Adrenal gland (tissue), 12 donors: ENCODE results near the gene RALB. TPM values are rescaled to one million over a fixed set of nuclear protein-coding genes. Genes with fewer than 3 reads are reported as not detected.

ENCODE experiments used
- DNase-seq, 7 donors: peaks; one replicate each; pipeline ENCODE4 v3.0.0-alpha.2; 2019 to 2020
- H3K27ac ChIP-seq, 5 donors: fragments of 200-600 bp; sonication (generic) in 4 of 5; 1 replicate in 3 of 5; 2 replicates in 2 of 5; pipeline versions ENCODE4 v1.5.1 to v1.8.0; 2016 to 2020; ENCODE audit warnings: mild to moderate bottlenecking in 1 of 5
- H3K27me3 ChIP-seq: fragments of 200-600 bp; 2 replicates; pipeline ENCODE4 v1.8.0; 2021
- H3K36me3 ChIP-seq, 2 donors: fragments of 200-600 bp; replicated peaks in 1 of 2; 1 replicate in 1 of 2; 2 replicates in 1 of 2; pipeline versions ENCODE4 v1.5.1 to v1.8.0; 2018 to 2022
- H3K4me1 ChIP-seq, 2 donors: fragments of 200-600 bp; replicated peaks in 1 of 2; 1 replicate in 1 of 2; 2 replicates in 1 of 2; pipeline versions ENCODE4 v1.5.1 to v1.8.0; 2018 to 2021
- H3K4me3 ChIP-seq, 4 donors: fragments of 200-600 bp; sonication (generic) in 3 of 4; one replicate each; pipeline ENCODE4 v1.5.1; 2016 to 2018
- H3K9me3 ChIP-seq, 3 donors: fragments of 200-600 bp; sonication (generic) in 1 of 3; replicated peaks in 1 of 3; 1 replicate in 2 of 3; 2 replicates in 1 of 3; pipeline versions ENCODE4 v1.5.1 to v1.8.0; 2016 to 2021
- CTCF ChIP-seq, 6 experiments: fragments of 450-650 bp in 4 of 6; fragments of 200-600 bp in 2 of 6; sonication (generic) in 1 of 6; IDR thresholded peaks; 1 replicate in 5 of 6; 2 replicates in 1 of 6; pipeline versions ENCODE4 v1.5.1 to v1.8.0; 2016 to 2021; ENCODE audit warnings: antibody characterized with exemption in 6 of 6, mild to moderate bottlenecking in 2 of 6, moderate library complexity in 1 of 6
- POLR2A ChIP-seq, 2 donors: fragments of 450-650 bp; IDR thresholded peaks; one replicate each; pipeline ENCODE4 v1.6.1; 2017; ENCODE audit warnings: antibody characterized with exemption in 2 of 2, mild to moderate bottlenecking in 2 of 2, moderate library complexity in 1 of 2
- WGBS, 4 donors: extraction: QIAGEN DNeasy Blood & Tissue Kit in 2 of 4; methylation state at CpG; one replicate each; pipeline versions ENCODE4 v1.1.5 to v1.1.7; 2013 to 2017; 5-methylcytosine and 5-hydroxymethylcytosine counted together
- intact Hi-C, 2 donors: fragments of 100-400 bp; cut with DNase I; formaldehyde crosslinking; loops; one replicate each; pipeline versions ENCODE4 v1.14.1 to v1.15.0; 2022 to 2023
- polyA plus RNA-seq, 3 donors: library from polyadenylated mRNA; stranded (reverse); fragments of 200-250 nt in 2 of 3; fragments of 350-450 nt in 1 of 3; fragmentation: Illumina TruSeq in 1 of 3; extraction: RNeasy Lipid Tissue Mini Kit (QIAGEN cat#74804) in 1 of 3; gene quantifications; one replicate each; pipeline ENCODE4 v1.2.3, GENCODE V29; 2013 to 2014
- total RNA-seq, 9 donors: library from RNA; depleted of rRNA in 4 of 9; stranded (reverse); fragments of >200 nt in 4 of 9; fragments of 120-200 nt in 1 of 9; fragmentation: NEBNext Ultra II Directional in 1 of 9; extraction: Animal tissue kit (Norgen Biotek cat#: 25700) in 1 of 9; gene quantifications; one replicate each; pipeline versions ENCODE4 v1.1.0 to v1.2.4, GENCODE V29; 2013 to 2023
- donor health status: healthy with polysubstance abuse.
- donor health status: Bipolar disorder and iron deficiency.
- donor health status: DM: yes; HTN: yes; CAD: no.
- donor health status: DM: no; HTN: no; CAD: no.
- donor health status: DM: no; HTN: no; CAD: no.
- donor health status: DM: yes; HTN: yes; CAD: no.

RALB gene
- total and polyA plus RNA-seq, 12 donors = 20.7 to 94.3 (median 51.6) TPM

GRCh38 chr2:120240901-120241429 lies 11.7 kb upstream of the RALB start:
- H3K36me3 ChIP-seq = no peaks in the 10 kb centered on the region
- 82 to 93% (median 91%) methylated on average over 4 to 10 of the region's 10 CpGs for WGBS, 4 donors
- no peak overlapping the region for H3K27ac ChIP-seq
- no peak for TF ChIP-seq CTCF (IDR thresholded peaks at IDR 0.05)
- no peak for TF ChIP-seq POLR2A (IDR thresholded peaks at IDR 0.05)
- H3K4me3 ChIP-seq = no peak overlapping the region
- intact Hi-C loops = loop anchor here in 1 of 2 donors (5.0 kb wide), 1 partner anchor 76 kb away; no protein-coding TSS in a partner anchor
- peaks cover 20 to 33% of the 10 kb centered on the region in 2 donors for H3K4me1 ChIP-seq
- no peaks in the 10 kb centered on the region for H3K9me3 ChIP-seq
- no peak for DNase-seq
- no peaks in the 10 kb centered on the region for H3K27me3 ChIP-seq

GRCh38 chr2:120241684-120242083 lies 11.0 kb upstream of the RALB start:
- peaks cover 22 to 38% of the 10 kb centered on the region in 2 donors for H3K4me1 ChIP-seq
- H3K27me3 ChIP-seq = no peaks in the 10 kb centered on the region
- no peaks in the 10 kb centered on the region for H3K36me3 ChIP-seq
- H3K4me3 ChIP-seq = no peak overlapping the region
- no peak overlapping the region for H3K27ac ChIP-seq
- no peaks in the 10 kb centered on the region for H3K9me3 ChIP-seq
- no peak for DNase-seq
- TF ChIP-seq CTCF (IDR thresholded peaks at IDR 0.05) (no peak), POLR2A (IDR thresholded peaks at IDR 0.05) (no peak)
- intact Hi-C loops = loop anchor here in 1 of 2 donors (5.0 kb wide), 1 partner anchor 76 kb away; no protein-coding TSS in a partner anchor
- 69 to 89% (median 86%) methylated on average over 6 of the region's 6 CpGs for WGBS, 4 donors

- H3K36me3 ChIP-seq = no peaks in the 10 kb centered on the region
- no peaks in the 10 kb centered on the region for H3K27me3 ChIP-seq
- TF ChIP-seq CTCF (IDR thresholded peaks at IDR 0.05) = no peak
- no peak for TF ChIP-seq POLR2A (IDR thresholded peaks at IDR 0.05)
- 61 to 90% (median 71%) methylated on average over 3 of the region's 3 CpGs for WGBS, 4 donors
- H3K4me1 ChIP-seq = peaks cover 22 to 38% of the 10 kb centered on the region in 2 donors
- H3K9me3 ChIP-seq = no peaks in the 10 kb centered on the region
- H3K4me3 ChIP-seq = no peak overlapping the region
- intact Hi-C loops = loop anchor here in 1 of 2 donors (5.0 kb wide), 1 partner anchor 74 kb away; no protein-coding TSS in a partner anchor
- no peak overlapping the region for H3K27ac ChIP-seq
- DNase-seq = no peak
These were observed 9.4 kb upstream of the RALB start for GRCh38 chr2:120243211-120243610.

GRCh38 chr2:120243875-120244553 lies 8.6 kb upstream of the RALB start:
- no peak for DNase-seq
- TF ChIP-seq CTCF (IDR thresholded peaks at IDR 0.05) (no peak), POLR2A (IDR thresholded peaks at IDR 0.05) (no peak)
- peaks cover 20 to 32% of the 10 kb centered on the region in 2 donors for H3K4me1 ChIP-seq
- no peaks in the 10 kb centered on the region for H3K9me3 ChIP-seq
- H3K4me3 ChIP-seq = no peak overlapping the region
- H3K27ac ChIP-seq = no peak overlapping the region
- H3K27me3 ChIP-seq = no peaks in the 10 kb centered on the region
- no peaks in the 10 kb centered on the region for H3K36me3 ChIP-seq
- 94 to 97% (median 96%) methylated on average over 5 to 9 of the region's 9 CpGs for WGBS, 4 donors
- intact Hi-C loops = loop anchor here in 1 of 2 donors (5.0 kb wide), 1 partner anchor 73 kb away; no protein-coding TSS in a partner anchor
